Measurements from ENCODE around the gene JAKMIP1.

The JAKMIP1 gene

GRCh38 chr4:6095023-6095752, 105.2 kb downstream of the JAKMIP1 start:
- DNase-seq (ENCODE audit: low read depth) = no peak

DNA sequence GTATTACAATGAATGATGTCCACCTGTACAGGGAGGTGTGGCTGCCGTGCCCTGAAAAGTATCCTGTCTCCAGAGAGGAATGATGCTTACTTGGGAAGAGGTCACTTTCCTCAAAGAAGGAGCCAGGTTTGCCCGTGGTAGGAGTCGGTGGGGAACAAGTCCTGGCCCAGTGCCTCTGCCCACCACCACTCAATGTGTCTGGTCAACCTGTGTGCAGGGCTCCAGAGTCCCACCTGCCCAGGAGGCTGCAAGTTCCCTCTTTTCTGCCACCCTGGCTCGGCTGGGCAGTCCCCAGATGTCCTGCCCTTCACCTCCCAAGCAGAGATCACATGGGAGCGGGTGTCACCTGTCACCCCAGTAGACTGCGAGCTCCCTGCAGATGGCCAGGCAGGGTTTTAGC, 106.7 kb downstream of the JAKMIP1 start:
- DNase-seq (ENCODE audit: low read depth) = no peak

DNA sequence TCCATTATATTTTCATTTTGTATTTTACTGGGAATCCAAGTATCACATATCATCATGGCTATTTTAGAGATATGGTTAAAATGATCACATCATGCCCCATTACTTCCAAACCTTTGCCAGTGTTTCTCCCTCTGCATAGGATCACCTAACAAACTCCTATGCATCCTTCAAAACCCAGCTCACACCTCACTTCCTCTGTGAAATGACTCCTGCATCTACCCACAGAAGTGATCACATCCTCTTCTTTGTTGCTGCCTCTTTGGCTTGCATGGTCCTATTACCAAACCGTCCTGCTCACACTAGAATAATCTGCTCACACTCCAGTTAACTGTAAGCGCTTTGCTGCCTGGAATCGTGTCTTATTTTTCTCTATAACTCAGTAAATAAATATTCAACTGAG, 107.4 kb downstream of the JAKMIP1 start:
- DNase-seq (ENCODE audit: low read depth) = no peak

DNA sequence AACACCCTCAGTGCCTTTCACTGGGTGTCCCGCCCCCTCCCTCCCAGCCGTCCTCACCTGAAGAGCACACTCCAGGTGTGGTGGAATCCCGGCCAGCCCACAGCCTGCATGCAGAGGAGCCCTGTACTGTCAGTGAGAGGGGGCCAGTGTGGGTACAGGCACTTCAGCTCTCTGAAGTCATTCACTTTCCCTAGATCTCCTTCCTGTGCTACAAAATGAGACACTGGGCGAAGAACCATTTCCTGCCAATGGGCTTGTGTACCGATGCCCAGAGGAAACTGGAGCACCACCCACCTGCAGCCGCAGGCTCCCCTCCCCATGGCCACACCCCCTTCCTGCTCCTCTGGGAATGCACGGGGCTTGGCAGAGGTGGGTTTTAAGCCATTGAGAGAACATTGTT, 108.2 kb downstream of the JAKMIP1 start:
- DNase-seq (ENCODE audit: low read depth) = no peak

DNA sequence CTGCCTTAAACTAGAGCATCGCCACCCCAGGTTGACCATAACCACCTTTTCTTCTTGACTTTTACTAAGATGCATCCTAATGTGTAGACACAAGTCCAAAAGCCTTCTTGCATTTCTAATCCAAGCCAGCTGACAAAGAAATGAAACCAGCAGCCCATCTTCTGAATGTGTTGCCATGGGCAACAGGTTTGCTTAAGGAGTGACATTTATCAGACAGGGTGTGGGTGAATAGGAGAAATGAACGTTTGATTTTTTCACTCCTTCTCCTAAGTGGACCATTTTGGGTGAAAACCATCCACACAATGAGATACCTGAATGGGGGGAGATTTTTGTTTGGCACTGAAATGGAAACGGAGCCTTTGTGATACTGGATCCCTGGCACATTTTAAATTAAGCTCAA, 109.4 kb downstream of the JAKMIP1 start:
- DNase-seq (ENCODE audit: low read depth) = no peak

DNA sequence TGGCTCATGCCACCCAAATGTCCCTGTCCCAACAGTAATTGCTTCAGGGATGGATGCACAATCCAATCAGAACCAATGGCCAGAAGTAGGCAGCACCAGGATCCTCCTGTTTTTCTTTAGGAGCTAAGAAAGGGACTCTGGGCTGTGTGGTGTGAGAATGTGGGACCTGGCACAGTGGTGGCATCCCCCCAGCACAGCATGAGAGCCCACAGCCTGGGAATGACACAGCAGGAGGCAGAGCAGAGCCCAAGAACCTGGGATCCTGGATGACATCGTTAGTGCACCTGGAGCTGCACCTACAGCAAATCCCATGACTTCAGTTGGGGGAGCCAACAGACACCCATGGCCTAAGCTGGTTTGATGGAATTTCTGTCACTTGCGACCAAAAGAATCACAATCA, 111.4 kb downstream of the JAKMIP1 start:
- no peak for DNase-seq (ENCODE audit: low read depth)

DNA sequence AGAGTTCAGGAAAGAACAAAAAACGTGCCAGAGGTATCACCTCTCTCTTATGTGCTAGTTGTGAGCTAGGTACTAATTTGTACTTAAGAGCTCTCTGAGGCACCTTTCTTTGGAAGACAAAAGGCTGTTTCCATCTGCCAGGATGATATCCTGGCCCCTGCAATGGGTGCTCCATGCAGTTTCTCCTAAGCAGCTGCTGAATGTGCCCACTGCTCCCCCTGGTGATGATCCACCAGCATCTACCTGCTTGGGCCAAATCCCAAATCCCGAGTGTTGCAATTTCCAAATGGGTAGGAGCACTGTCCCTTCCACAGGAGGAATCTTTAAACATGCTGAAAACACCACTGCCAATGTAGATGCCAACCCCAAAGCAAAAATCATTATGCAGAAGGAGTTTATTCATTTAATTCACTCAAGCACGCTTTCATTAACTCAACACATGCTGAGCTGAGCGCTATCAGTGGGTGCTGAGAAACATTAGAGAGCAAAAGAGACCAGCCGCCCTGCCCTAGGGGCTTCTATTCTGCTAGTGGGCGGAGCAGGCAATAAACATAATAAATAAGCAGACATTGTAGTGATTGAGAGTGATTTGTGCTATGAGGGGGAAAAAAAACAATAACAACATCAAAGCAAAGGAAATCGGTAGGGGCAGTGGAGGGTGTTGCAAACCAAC, 112.5 kb downstream of the JAKMIP1 start:
- no peak for DNase-seq (ENCODE audit: low read depth)

- no peak for DNase-seq (ENCODE audit: low read depth)
These were observed 113.5 kb downstream of the JAKMIP1 start for GRCh38 chr4:6086846-6087245.

DNA sequence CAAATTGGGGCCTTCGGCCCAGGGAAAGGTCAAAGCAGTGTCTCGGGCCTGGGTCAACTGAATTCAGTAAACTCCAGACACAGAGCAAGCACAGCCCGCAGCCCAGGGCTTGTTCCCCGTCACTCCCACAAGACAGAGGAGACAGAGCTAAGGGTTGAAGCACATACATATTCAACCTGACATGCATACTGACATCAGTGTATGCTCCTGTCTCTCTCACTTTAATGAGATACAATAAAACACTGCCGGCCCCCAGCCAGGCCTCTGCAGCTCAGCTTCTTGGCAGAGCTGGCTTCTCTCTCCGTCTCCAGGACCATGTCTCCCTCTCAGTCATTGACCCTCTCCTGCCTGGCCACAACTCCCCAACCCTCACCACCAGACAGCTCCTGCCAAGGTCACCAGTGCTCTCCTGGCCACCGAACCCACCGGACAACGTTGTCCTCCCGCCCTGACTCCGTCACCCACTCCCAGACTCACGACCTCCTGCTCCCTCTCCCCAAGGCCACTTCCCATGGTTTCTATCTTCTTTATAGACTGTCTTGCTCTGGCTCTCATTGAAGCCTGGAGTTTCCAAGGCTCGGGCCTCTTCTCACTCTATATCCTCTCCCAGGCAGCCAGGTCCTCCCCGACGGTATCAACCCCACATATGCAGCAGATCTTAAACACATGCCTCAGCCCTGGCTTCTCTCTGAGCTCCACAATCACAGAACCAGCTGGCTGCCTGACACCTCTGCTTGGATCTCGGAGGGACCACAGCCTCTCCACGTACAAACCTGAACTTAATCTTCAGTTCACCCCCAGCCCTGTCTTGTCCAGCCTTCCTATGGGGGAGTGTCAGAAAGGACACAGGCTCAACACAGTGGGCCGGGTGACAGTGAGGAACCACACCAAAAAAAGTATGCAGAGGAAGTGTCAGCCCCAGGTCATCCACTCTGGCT, 114.4 kb downstream of the JAKMIP1 start:
- no peak for DNase-seq (ENCODE audit: low read depth)

DNA sequence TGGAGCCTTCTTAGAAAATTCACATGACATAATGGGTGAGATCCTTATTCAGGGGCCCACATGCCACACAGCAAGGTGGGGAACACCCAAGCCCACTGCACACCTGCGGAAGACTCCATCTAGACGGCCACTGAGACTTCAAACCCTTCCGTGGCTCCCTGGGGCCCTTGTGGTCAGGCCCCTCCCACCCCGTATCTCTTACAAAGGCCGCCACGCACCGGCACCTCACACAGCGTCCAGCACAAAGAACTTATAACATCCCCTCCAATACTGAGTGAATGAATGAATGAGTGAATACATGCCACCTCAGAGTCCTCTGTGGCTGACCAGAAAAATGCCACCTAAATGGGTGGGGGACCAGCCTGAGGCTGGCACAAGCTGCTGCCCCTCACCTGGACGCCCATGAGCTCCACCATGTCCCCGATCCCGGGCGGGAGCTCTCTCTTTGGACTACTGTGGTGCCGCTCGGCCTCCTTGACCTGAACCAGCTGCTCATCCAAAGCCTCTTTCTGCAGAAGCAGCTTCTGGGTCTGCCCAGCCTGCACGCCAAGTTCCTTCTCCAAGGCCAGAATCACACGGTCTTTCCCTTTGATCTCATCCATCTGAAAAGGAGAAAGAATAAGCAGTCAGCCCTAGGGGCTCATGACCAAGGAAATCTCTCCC, 115.2 kb downstream of the JAKMIP1 start:
- no peak for DNase-seq (ENCODE audit: low read depth)

DNA sequence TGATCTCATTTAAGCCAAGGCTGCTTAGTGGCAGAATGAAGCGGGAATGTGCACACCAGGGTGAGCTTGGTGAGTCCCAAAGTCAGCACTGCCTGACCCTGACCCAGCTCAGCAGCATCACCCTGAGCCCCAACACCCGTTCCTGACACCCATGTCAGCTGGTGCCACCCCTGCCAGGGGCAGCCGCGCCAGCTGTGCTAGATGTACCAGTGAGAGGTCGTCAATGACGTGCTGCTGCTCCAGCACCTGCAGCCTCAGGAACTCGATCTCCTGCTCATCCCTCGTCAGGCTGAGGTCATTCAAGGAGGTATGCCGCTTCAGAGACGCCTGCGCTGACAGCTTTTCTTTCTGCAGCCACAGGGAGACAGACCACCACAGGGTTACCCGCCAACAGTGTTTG, 120.4 kb downstream of the JAKMIP1 start:
- no peak for DNase-seq (ENCODE audit: low read depth)

DNA sequence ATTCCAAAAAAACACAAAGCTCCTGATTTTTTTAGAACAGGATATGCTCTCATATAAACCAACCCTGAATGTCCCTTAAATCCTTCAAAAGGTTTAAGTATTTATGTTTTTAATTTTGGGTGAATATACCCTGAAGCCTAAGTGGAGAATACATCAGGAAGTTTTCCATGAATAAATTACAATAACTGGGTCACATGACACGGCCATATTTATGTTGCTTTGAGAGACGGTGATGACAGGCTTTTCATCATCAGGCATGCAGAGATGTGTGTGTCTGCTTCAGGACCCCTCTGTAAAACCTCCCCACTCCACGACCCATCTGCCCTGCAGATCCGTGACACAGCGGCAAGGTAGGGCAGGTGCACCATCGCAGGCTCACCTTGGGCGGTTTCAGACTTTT, 121.8 kb downstream of the JAKMIP1 start:
- DNase-seq (ENCODE audit: low read depth) = no peak

DNA sequence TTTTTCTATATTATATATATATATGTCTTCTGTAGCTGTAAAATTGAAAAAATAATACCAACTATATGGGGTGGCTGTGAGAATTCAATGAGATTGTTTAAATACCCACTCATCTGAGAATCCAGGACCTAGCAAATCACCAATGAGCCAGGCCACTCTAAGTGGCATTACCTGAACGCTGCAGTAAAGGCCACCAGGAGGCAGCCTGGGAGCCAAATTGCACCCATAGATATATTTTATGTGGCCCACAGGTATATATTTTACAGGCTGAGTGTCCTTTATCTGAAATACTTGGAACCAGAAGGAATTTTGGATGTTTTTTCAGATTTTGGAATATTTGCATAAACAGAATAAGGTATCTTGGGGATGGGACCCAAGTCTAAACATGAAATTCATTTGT, 124.0 kb downstream of the JAKMIP1 start:
- no peak for DNase-seq (ENCODE audit: low read depth)

DNA sequence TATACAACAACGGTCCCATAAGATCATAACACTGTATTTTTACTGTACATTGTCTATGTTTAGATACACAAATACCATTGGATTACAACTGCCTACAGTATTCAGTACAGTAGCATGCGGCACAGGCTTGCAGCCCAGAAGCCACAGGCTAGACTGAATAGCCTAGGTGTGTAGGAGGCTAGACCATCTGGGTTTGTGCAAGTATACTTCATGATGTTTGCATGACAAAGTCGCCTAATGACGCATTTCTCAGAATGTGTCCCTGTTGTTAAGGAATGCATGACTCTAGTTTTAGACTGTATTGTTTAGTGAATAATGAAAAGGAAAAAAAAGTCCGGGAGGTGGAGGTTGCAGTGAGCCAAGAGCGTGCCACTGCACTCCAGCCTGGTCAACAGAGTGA, 125.6 kb downstream of the JAKMIP1 start:
- DNase-seq (ENCODE audit: low read depth) = no peak

GRCh38 chr4:6071959-6072720, 128.2 kb downstream of the JAKMIP1 start:
- no peak for DNase-seq (ENCODE audit: low read depth)

DNA sequence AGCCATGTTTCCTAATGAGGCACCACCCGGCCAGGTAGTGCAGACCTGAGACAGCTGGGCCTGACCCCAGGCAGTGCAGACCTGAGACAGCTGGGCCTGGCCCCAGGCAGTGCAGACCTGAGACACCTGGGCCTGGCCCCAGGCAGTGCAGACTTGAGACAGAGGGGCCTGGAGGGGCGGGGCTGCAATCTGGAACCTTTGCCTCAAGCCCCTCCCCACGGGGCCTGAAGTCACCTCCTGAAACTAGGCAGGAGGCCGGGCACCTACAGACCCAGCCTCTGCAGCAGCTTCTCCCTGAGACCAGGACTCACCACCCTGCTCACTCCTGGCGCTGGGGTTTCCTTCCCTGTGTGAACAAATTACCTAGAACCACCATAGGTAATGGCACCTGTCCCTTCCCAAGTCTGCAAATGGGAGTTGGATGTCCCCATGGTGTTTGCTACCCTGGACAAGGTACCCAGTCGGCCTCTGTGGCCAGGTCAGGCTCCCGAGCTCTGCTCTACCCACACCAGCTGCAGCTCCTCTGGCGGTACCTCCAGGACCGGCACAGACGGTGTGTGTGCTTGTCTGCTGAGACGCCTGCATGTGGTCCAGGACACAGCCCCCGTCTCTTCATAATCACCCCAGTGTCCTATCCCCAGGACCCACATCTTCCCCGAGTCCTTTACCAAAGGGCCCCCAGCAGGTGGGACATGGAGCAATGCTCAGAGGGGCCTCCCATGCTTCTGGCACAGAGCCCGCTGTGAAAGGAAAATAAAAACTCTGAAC, 129.0 kb downstream of the JAKMIP1 start:
- DNase-seq (ENCODE audit: low read depth) = no peak

- no peak for DNase-seq (ENCODE audit: low read depth)
These were observed 130.3 kb downstream of the JAKMIP1 start for GRCh38 chr4:6069845-6070709.

DNA sequence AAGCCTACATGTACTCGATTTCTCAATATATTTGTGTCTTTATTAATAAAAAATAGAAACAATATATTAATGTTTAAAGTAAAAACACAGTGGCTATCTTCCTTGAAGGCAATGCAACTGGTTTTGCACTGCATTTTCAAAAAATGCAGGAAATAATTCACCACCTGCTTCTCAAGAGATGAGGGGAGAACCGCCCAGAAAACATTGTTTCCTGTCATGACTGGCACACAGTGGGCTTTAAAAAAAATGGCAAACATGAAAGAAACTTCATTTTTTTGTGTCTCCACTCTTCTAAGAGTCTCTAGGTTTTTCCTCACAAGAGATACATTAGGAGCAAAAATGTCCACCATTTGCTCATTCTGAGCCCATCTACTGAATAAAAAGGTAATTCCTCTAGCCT, 131.4 kb downstream of the JAKMIP1 start:
- no peak for DNase-seq (ENCODE audit: low read depth)

GRCh38 chr4:6065934-6066590, 134.3 kb downstream of the JAKMIP1 start:
- no peak for DNase-seq (ENCODE audit: low read depth)
